GM19240 (cell line): ENCODE results near the gene TNIP1.

ENCODE experiments used
- DNase-seq: peaks from one replicate; pipeline ENCODE4 v3.0.0; 2011; ENCODE audit warnings: low spot score; ENCODE audit not compliant: insufficient read length

The TNIP1 gene

DNA sequence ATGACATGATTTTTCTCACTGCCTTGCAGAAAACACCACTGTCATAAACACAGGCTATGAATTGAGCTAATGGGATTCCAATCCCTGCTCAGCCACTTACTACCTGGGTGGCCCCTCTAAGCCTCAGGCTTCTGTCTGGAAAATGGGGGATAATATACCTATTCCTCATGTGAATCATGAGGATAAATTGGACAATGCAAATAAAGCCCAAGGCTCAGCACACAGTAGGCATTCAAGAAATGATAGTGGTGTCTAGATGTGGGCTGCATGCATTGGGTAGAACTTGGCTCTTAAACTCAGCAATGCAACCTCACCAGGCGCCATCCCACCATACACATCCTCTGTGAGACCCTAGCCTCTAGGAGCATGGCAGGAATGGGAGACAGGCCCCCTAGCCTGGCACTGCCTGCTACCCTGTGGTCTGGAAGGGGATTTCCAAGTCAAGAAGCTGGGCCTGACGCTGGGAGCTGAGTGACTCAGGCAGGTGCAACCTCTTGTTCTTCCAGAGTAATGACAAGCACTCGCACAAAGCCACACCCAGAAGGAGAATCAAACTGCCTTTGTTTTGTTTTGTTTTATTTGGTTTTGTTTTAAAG is 2.3 kb upstream of the TNIP1 start:
- DNase-seq: no peak

DNA sequence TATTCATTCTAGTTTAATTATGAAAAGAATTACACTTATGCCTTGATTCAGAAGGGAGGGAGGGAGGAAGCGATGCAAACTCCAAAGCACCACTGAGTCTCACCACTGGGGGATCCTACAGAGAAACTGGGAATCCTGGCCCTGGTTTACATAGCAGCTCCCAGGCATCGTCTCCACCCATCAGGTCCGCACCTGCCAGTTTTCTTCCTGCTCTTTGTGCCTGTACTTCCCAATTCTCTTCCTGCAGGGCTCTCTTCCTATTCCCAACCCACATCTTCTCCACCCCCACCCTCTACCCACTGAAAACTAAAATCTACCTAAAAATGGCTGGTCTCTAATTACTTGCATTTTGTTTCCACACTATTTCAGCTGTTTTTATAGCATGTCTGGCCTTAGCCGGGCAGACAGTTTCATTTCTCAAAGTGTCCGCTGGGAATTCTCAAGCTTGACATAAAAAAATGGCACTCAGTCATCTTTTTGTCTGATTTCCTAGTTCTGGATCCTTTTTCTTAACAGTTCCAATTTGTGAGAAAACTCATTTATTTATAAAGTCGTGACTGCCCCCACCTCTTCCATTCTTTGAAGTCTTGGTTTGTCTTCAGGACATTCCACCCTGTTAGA is 1.6 kb upstream of the TNIP1 start:
- no peak for DNase-seq

DNA sequence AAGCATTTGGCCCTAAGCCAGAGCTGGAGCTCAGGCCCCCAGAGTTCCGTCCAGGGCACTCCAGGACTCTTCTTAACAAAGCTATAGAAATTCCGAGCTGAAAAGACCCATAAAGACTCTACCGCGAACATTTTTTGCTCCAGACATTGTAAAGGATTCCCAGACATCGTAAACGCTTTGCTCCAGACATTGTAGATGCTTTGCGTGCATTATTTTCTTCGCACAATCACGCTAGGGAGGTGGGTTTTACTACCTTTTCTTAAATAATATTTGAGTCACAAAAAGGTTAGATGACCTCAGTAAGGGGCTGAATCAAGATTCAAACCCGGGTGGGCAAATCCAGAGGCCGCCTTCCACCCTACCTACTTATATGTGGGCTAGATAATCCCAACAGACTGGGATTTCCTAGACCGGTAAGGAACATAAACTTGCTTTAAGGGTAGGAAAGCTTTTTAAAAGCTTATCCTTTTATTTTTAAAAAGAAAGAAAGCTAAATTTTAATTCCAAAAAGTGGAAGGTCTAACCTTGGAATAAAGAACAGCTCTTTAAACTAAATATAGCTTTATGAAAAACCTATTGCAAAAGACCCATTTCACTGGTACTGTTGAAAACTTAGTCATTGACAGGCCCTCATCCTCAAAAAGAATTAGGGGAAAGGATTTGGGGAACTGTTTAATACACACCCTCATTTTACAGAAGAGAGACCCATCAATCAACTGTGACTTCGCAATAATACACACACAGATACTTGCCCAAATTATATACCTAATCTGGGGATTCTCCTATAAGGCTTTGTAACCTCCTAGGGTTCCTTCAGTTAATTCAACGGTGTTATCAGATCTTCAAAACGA is 822 bp upstream of the TNIP1 start:
- DNase-seq: no peak

GRCh38 chr5:151079838-151080612 is 809 bp downstream of the TNIP1 start:
- no peak for DNase-seq

DNA sequence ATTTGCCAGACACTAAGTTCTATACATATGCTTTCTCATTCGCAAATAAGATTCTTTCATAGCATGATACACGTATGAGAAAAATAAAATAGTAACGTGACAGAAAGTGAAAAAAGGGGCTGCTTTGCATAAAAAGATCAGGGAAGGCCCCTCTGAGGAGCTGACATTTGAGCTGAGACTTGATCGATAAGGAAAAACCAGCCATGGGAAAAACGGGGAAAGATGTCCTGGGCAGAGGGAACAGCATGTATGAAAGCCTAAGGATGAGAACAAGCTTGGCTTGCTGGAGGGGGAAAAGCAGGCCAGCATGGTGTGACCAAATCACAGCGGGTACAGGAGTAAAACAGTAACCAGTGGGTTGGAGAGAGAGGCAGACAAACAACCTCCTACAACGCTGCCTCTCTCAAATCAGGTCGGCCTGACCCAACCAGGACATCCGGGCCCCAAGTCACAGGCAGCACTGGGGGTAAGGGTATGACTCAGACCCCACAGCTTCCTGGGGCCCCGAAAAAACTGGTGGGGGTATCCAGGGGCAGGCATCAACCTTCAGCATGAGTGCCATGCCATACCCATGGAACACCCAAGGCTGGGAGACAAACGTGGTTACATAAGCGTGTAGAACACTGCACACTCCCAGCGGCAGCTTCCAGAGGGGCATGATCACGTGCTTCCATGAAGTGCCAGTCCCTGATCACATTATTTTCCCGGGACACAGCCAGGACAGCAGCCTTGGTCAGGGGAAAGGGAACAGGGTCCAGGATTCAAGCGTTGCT is 2.2 kb downstream of the TNIP1 start:
- DNase-seq: peak; percentile 77

DNA sequence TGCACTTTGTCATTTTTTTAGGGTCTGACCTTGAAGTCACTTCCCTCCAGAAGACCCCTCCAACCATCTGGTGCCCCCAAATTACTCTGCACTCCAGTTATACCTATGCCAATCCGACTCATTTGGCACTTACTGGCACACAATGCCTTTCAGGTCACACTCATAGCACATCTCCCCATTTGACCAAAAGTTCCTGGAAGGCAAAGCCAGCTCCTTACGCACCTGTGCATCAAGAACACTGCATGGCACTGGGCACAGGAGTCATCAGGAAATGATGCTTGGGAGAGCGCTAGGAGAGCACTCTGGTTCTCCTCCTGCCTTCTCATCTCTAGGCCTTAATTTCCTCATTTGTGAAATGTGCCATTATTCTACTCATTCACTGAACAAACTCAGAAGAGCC is 2.9 kb downstream of the TNIP1 start:
- DNase-seq: no peak

DNA sequence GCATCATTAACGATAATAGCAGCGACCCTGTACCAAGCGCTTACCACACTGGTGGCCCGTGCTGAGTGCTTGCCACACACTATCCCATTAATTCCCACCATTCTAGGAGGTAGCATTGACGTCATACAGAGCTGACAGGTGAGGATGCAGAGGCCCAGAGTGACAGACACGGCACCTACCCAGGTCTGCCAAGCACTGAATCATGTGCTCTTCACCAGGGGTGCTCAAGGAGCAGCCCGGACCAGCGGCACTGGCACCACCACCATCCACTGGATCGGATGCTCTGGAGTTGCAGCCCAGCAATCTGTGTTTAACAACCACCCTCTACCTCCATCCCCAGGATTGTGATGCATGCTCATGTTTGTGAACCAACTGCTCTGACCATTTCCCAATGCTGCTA is 3.4 kb downstream of the TNIP1 start:
- DNase-seq: no peak

DNA sequence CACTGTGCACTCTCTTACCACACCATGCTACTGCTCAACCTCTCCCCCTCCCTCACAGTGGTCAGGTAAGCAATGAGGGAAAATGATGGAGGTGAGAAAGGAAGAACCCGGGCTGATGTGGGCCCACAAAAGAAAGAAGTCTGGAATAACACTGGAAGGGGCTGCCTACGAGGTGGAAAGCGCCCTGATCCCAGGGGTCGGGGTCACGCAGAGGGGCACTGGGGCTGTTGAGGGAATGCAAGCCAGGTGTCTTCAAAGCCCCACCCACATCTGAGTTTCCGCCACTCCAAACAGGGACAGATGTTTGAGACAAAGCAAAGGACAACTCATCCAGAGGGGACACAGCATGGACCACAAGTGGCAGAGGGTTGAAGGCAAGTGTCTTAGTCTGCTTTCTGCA is 4.2 kb downstream of the TNIP1 start:
- DNase-seq: no peak

- no peak for DNase-seq
Observed at GRCh38 chr5:151075698-151076331, 5.0 kb downstream of the TNIP1 start.

GRCh38 chr5:151074557-151074956 is 6.3 kb downstream of the TNIP1 start:
- DNase-seq: no peak

DNA sequence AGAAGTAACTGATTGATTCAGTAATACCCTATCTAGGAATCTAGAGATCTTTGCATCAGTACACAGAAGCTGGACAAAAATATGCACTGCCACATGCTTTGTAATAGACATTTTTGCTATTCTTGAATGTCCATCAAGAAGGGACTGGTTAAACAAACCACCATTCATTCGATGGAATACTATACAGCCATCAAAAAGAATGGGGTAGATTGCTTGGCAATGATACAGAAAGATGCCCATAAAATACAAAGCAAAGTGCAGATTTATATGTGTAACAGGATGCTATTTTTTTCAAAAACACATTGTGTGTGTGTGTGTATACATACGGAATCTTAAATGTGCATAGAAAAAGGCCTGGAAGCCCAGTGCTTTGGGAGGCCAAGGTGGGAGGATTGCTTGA is 7.6 kb downstream of the TNIP1 start:
- no peak for DNase-seq

DNA sequence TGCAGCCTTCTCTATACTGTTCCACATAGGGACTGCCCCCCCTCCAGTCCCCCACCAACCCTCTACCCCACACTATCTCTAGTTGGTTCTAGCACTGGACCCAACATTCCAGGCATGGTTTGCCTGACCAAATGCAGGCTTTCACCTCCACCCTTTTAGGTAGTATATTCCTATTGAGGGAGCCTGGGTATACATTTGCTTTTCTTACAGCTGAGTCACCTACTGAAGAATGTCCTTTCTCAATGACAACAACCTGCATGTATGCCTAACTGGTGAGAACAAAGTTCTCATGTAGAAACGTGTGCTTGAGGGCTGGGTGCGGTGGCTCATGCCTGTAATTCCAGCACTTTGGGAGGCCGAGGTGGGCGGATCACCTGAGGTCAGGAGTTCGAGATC is 8.2 kb downstream of the TNIP1 start:
- DNase-seq: no peak

- DNase-seq: no peak
Observed at GRCh38 chr5:151071848-151072629, 8.8 kb downstream of the TNIP1 start.

DNA sequence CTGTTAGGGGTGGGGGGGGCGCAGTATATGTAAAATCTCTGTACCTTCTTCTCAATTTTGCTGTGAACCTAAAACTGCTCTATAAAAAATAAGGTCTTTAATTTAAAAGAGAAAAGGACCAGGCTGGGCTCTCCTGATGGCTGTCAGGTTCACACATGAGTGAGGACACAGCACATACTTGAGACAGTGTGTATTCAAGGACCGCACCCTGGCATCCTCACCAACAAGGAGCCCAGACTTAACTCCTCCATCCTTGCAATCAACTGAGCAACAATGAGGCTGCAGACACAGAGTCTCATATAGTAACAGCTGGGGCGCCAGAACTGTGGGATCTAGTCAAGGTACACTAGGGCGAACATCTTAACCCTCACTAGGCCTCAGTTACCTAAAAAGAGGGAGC is 9.8 kb downstream of the TNIP1 start:
- no peak for DNase-seq

GRCh38 chr5:151070449-151070848 is 10.4 kb downstream of the TNIP1 start:
- DNase-seq: no peak

DNA sequence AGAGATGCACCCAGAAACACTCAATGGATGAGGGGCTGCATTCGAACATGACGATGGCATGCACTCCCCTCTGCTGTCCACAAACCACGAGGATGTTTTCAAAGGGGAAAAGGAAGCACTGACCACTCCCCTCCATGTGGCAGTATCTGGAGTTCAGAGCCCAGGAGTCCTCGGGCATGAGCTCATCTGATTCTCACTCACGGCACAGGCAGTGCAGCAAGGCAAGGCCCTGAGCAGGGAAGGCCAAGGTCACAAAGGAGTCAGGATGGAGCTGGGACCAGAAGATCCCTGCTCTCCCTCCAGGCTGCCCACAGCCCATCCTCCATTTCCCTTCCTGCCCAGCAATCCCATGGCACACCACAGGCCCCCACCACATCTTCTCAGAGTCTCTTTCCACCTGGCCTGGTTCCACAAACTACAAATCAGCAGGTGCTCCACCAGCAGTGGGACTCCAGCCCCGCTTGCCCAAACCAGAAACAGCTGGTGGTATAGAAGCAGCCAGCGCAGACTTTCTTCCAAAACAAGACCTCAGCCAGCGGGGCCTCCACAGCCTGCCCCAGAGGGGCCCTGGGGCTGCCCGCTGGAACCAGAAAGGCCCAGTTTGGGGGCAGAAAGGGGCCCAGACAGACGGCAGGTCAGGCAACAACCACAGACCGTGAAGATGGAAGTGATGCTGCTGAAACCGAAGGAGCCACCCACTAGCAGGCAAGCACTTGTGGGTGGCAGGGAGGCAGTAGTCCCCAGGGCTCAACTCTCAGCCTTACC is 12.2 kb downstream of the TNIP1 start:
- no peak for DNase-seq

DNA sequence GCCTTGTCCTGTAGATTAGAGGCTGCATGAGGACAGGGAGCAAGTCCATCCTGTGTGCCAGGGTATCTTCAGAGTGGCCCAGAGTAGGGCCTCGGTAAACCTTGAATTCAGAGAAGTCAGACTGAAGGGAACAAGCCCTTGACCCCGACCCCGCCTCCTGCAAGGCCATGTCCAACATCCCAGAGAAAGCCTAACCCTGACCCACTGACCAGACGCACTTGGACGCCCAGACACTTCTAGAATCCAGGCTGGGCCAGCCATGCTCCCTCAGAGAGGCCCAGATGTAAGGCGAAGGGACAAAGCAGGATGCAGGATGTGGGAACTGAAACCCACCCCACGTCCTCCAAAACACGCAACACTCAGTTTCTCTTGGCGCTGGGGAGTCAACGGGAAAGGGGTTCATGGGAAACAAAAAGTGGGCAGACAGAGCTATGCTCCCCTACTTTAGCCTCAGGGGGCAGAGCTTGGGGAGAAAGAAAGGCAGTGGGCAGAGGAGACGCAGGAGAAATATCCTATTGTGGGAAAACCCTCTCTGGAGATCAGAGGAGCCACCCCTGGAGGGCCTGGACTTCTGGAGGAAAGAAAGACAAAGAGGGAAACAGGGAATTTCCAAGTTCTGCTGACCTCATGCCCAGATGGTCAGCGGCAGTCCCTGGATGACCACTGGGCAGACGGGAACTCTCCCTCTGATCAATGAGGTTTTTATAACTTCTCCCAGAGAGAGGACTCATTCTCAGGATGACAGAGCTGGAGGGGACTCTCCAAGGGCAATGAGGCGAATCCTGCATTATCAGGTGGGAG is 13.0 kb downstream of the TNIP1 start:
- no peak for DNase-seq

GRCh38 chr5:151066920-151067319 is 13.9 kb downstream of the TNIP1 start:
- no peak for DNase-seq
